Memory B cell (primary cell): ENCODE measurements around the gene MAP3K15.

Experiments
- ATAC-seq: fragments of 150-1000 bp; cut with Tn5 transposase; 2 replicates; pipeline ENCODE4 v1.10.0; 2021; ENCODE audit warnings: low read depth, mild to moderate bottlenecking, moderate library complexity
- DNase-seq, 2 donors: peaks; one replicate each; pipeline ENCODE4 v3.0.0; 2022; ENCODE audit warnings: low spot score in 2 of 2
- H3K27ac Mint-ChIP-seq: one replicate; pipeline ENCODE4 v1.8.0; 2022; ENCODE audit warnings: mild to moderate bottlenecking, moderate library complexity, mixed read lengths
- H3K27me3 Mint-ChIP-seq: one replicate; pipeline ENCODE4 v1.8.0; 2022; ENCODE audit warnings: mixed read lengths
- H3K36me3 Mint-ChIP-seq: one replicate; pipeline ENCODE4 v1.8.0; 2022; ENCODE audit warnings: mild to moderate bottlenecking, mixed read lengths
- H3K4me1 Mint-ChIP-seq: one replicate; pipeline ENCODE4 v1.8.0; 2022; ENCODE audit warnings: mixed read lengths
- H3K4me3 Mint-ChIP-seq: one replicate; pipeline ENCODE4 v1.8.0; 2022; ENCODE audit warnings: mild to moderate bottlenecking, moderate library complexity, mixed read lengths
- H3K9me3 Mint-ChIP-seq: one replicate; pipeline ENCODE4 v1.8.0; 2022; ENCODE audit warnings: mixed read lengths

Gene MAP3K15

DNA sequence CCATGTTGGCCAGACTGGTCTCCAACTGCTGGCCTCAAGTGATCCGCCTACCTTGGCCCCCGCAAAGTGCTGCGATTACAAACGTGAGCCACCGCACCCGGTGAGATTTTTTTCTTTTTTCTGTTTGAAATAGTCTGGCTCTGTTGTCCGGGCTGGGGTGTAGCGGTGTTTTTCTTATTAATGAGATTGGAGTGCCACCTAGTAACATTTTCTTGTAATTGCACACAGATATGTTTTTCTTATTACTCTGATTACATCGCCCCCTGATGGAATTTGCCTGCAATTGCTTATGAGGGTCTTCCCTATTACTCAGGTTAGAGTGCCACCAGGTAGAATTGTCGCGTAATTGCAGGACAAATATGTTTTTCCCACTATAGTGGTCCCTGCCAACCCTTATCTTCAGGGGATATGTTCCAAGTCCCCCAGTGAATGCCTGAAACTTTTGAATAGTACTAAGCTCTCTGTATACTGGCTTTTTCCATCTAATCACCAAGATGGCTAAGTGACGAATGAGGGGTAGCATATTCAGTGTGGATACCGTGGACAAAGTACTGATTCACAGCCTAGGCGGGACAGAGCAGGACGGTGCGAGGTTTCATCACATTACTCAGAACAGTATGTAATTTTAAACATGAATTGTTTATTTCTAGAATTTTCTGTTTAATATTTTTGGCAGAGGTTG lies 180.2 kb downstream of the MAP3K15 start:
- H3K9me3 Mint-ChIP-seq, result no peaks in the 10 kb centered on the region
- peak; percentile 31 for ATAC-seq
- H3K27ac Mint-ChIP-seq, result no peak overlapping the region
- peaks cover 1% of the 10 kb centered on the region for H3K36me3 Mint-ChIP-seq
- H3K4me3 Mint-ChIP-seq, result no peak overlapping the region
- DNase-seq, result no peak
- no peaks in the 10 kb centered on the region for H3K27me3 Mint-ChIP-seq
- no peaks in the 10 kb centered on the region for H3K4me1 Mint-ChIP-seq

DNA sequence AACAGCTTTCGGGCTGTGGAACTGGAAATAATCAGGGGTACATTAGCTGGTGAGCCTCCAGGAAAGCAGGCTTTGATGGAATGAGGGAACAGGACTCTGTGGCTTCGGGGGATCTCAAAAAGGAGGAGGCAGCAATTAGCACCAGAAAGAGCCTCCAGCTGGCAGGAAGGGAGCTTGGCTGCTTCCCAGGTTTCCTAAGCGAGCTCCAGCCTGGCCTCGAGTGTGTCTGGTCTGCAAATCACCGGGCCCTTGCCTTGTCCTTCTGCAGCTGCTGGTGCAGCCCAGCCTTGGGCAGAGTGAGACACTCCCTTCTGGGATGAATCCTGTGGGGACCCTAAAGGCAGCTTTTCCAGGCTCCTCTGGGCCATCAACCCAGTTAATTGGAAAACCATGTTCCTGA lies 182.3 kb downstream of the MAP3K15 start:
- Mint-ChIP-seq H3K36me3 (peaks cover 1% of the 10 kb centered on the region), H3K4me3 (no peak overlapping the region), H3K9me3 (no peaks in the 10 kb centered on the region), H3K27ac (no peak overlapping the region), H3K4me1 (no peaks in the 10 kb centered on the region), H3K27me3 (no peaks in the 10 kb centered on the region)
- ATAC-seq, result no peak
- no peak for DNase-seq

DNA sequence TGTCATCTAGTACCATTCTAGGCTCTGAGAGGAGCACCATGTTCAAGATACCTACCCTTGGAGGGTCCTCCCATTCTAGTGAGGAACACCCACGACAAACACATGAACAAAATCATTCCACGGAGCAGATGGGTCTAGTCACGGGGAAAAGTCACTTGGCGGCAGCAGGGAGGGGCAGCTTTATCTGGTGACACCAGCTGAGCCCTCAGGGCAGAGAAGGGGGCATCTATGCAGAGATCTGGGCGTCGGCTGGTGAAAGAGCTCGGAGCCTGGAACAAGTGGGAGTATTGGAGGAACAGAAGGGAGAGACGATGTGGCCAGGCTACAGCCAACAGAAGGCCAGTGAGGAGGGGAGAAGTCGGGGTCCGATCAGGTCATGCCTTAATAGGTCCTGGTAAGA lies 183.5 kb downstream of the MAP3K15 start:
- Mint-ChIP-seq H3K4me3 (no peak overlapping the region), H3K4me1 (no peaks in the 10 kb centered on the region), H3K9me3 (no peaks in the 10 kb centered on the region), H3K27me3 (no peaks in the 10 kb centered on the region), H3K27ac (no peak overlapping the region), H3K36me3 (peaks cover 1% of the 10 kb centered on the region)
- DNase-seq (no peak), ATAC-seq (no peak)

DNA sequence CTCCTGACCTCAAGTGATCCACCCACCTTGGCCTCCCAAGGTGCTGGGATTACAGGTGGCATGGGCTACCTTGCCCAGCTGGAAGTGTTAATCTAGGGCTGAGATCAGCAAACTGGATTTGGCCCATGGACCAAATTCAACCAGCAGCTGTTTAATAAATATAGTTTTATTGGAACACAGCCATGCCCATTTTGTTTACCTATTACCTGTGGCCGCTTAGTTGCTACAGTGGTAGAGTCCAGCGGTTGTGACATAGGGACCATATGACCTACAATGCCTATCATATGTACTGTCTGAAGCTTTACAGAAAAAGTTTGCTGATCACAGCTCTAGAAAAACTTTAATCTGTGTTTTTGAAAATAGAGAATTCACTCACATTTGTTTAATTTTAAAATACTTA lies 188.7 kb downstream of the MAP3K15 start:
- no peak overlapping the region for H3K4me3 Mint-ChIP-seq
- no peak overlapping the region for H3K27ac Mint-ChIP-seq
- H3K4me1 Mint-ChIP-seq, result no peaks in the 10 kb centered on the region
- ATAC-seq, result no peak
- H3K27me3 Mint-ChIP-seq, result peaks cover 2% of the 10 kb centered on the region
- no peaks in the 10 kb centered on the region for H3K36me3 Mint-ChIP-seq
- no peak for DNase-seq
- H3K9me3 Mint-ChIP-seq, result no peaks in the 10 kb centered on the region
